GM21528 (cell line): ENCODE measurements around the gene PRR30.

Source experiments
- ATAC-seq: cut with Tn5 transposase; IDR thresholded peaks from one replicate; pipeline ENCODE4 v1.9.1; 2021; ENCODE audit warnings: mild to moderate bottlenecking, moderate library complexity; ENCODE audit not compliant: unreplicated experiment, low FRiP score

The PRR30 gene

DNA sequence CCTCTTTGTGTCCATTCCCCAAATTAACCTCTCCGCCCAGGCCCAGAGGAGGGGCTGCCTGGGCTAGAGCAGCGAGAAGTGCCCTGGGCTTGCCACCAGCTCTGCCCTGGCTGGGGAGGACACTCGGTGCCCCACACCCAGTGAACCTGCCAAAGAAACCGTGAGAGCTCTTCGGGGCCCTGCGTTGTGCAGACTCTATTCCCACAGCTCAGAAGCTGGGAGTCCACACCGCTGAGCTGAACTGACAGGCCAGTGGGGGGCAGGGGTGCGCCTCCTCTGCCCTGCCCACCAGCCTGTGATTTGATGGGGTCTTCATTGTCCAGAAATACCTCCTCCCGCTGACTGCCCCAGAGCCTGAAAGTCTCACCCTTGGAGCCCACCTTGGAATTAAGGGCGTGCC lies 39.2 kb downstream of the PRR30 start:
- ATAC-seq: no peak

DNA sequence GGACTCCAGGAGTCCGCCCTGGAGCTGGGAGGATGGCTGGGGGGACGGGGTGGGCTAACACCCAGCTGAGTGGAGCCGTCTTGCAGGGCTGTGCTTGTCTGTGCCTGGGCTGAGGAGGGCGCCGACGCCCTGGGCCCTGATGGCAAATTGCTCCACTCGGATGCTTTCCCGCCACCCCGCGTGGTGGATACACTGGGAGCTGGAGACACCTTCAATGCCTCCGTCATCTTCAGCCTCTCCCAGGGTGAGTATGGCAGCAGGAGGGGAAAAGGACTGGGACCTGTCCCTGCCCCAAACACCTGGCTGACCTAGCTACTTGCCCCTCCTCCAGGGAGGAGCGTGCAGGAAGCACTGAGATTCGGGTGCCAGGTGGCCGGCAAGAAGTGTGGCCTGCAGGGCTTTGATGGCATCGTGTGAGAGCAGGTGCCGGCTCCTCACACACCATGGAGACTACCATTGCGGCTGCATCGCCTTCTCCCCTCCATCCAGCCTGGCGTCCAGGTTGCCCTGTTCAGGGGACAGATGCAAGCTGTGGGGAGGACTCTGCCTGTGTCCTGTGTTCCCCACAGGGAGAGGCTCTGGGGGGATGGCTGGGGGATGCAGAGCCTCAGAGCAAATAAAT lies 39.8 kb downstream of the PRR30 start:
- no peak for ATAC-seq

DNA sequence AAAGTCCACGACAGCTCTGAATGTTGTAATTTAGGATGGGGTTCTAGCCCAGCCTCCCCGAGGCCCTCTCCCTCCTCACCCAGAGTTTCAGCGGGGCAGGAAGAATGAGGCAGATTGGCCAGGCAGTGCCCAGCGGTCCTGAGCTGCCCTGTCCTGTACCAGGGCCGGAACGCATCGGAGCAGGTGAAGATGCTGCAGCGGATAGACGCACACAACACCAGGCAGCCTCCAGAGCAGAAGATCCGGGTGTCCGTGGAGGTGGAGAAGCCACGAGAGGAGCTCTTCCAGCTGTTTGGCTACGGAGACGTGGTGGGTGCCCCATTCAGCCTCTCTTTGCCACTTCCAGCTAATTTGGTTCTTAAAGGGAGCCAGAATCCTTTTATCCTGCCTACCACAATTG lies 41.9 kb downstream of the PRR30 start:
- no peak for ATAC-seq

DNA sequence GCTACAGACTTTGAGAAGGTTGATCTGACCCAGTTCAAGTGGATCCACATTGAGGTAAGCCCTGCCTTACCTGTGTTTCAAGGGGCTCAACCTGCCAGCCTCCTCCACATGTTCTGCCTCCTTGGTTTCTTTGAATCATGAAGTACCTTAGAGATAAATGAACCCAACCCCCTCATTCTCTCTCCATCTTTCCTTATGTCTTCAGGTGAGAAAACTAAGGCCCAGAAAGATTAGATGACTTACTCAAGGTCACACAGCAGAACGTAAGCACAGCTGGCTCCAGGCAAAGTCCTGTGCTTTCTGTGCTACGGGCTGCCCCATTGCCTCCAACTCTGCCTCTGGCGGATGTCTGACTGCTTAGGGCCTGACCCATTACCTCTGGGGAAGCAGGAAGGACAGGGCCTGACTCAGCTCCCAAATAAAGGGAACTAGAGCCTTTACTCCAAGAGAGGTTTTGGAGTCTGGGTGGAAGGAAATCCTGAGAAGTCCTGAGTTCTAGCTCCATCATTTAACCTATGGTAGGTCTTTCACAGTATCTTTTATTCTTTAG lies 42.4 kb downstream of the PRR30 start:
- ATAC-seq: no peak

DNA sequence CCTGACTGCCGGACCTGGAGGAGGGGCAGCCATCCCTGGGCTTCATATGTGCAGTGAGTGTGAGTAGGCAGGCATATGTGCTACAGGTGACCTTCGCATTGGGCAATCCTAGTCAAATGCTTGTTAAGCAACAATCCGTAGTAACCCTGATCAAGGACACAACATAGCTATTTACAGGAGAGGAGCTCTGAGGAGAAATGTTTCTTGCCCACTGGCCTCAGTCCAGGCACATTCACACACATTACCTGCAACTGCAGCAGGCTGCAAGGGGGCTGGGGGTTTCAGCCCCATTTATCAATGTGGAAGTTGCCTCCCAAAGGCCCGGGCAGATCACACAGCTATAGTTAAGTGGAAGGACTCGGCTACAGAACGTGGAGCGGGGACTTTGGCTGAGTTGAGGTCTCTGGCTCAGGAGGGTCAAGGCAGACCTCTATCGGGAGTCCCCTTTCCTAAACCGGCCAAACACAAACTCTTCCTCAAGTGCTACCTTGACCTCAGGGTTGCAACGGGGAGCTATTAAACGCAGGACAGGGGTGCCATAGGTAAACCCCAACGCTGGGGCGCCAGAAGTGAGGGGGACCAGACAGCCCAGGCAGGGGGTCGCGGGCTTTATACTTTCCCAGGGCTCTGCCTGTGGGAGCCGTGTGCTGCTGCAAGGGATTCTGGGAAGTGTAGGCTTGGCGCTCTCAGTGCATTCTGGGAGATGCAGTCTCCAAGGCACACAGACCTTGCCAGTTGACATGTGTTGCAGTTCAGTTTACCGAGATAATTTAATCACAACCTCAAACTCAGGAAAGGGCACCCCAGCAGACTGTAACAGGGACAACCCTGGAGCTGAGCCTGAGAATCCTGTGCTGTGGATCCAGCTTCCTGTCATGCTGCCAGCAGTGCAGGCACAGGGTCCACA lies 43.2 kb downstream of the PRR30 start:
- ATAC-seq: no peak

DNA sequence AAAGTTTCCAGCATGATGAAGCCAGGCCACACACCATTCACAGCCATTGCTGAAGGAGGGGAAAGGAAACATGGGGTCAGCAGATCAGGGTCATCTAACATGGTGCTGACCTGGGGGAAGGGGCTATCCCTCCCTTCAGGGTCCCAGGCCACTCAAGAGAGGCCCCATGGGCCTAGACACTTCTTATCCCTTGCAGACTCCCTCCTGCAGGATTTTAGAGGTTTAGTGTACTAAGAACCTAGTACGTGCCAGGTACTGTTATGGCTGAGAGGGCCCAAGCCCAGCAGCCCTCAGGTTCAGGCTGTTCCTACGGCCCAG lies 43.8 kb downstream of the PRR30 start:
- no peak for ATAC-seq

DNA sequence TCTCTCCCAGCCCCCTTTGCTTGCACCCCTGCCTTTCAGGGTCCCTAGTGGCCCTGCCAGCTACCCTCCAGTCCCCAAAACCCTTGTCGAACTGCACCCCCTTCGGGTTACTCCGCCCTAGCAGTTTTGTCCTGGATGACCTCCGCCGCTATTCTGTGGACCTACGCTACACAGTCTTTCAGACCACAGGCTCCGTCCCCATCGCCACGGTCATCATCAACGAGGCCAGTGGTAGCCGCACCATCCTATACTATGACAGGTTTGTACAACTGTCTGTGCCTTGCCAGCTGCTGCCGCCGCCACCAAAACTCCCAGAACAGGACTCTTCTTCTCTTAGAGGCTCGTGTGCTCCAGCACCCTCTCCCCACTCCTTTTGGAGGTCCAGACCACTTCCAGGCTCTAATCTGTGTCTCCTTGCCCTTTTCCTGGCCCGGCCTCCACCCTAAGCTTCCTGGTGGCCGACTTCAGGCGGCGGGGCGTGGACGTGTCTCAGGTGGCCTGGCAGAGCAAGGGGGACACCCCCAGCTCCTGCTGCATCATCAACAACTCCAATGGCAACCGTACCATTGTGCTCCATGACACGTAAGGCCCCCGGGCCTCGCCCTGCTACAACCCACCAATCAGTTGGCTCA lies 44.7 kb downstream of the PRR30 start:
- no peak for ATAC-seq

DNA sequence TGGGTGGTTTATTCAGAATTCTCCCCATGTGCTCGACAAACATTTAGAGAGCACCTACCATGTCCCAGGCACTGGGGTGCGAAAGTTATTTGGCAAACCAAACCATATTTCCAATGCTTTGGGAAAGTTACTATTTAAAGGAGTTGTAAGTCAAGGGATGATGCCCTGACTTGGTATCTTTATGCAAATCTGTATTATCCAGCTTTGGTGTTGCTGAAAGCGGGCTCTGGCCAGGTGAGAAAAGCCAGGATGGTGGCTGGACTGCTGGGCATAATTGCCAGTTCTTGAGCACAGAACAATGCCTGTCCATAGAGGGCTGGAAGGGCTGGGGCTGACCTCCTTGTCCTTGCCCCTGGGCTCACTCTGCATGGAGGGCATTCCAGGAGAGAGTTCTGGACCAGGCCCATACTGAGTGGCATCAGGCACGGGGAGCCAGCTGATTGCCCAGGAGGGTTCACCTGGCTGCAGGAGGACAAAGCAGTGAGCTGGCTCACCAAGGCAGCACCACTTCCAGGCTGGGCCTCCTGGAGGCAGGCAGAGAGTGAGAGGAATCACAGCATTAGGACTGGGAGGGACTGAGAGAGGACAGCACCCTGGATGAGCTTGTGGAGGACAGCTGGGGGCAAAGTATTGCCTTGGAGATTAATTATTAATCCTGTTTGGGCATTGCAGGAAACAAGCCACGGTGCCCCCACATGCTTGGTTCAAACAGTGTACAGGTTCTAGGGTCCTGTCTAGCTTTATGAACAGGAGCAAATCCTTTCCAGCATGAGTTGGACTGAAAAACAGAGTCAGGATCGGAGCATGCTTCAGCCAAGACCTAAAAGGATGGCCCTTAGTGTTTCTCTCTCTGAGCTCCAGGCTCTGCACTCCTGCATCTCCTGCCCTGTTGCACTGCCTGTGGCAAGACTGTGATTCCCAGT lies 45.5 kb downstream of the PRR30 start:
- no peak for ATAC-seq

DNA sequence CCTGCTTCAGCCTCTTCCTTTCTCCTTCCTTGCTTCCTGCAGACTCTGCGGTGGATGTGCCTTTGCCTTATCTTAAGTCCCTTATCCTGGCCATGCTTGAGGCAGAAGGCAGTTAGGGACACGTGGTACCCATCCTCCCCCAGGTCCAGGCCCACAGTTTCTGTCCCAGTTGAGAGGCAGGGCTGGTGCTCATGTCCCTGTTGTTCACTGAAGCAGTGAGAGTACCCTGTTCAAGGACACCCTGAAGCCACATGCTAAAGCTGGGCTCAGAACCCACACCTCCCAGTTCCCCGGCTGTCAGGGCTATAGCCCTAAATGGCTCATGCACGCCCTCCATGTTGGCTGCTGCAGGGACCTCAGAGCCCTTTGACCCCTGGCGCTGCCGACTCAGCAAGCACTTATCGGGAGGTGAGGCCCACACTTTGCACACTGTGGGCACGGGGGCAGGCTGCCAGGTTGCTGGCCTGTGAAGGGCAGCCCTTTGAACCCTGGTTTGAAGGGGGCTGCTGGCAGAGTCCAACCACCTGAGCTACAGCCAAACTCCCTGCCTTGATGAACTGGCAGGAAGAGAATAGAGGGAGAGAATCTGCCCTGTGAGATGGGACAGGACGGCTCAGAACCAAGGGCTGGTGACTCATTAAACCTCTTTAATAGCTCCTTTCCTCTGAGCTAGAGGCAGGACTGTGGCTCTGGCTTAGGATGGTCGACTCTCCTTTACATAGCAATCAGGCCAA lies 46.3 kb downstream of the PRR30 start:
- ATAC-seq: no peak

DNA sequence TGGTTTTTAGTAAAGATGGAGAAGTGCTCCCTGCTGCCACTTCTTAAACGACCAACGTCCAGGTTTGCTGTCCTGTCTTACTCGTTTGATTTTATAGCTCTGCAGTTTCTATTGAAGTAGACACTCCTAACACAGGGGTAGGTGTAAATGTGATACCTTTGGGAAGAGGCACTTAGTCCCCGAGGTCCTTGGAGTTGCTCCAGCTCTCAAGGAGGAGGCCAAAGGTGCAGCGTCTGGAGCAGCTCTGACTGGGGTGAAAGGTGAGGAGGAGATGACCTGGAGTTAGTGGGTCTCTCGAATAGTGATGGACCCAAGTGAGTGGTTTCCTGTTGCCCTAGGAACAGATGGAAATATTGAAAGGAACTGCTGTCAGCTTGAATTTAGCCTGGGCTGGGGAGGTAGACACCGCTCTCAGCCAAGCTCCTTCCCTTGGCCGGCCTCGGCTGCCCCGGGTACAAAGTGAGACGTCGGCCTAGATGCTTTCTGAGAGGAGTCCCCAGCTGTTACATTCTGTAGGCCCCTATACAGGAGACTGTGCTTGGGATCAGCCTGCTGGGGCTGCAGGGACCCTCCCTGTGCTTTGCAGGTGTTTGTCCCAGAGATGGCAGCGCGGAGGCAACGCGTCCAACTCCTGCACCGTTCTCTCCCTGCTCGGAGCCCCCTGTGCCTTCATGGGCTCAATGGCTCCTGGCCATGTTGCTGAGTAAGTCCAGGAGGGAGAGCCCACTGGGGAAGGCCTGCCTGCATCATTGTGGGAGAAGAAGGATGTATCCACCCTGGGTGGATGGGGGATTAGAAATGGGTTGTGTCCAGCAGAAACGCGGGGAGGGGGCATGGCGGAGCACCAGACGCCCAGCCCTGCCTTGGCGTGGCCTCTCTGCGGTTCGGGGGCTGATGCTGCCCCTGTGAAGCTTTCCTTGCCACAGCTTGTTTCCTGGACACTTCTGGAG lies 47.2 kb downstream of the PRR30 start:
- no peak for ATAC-seq

DNA sequence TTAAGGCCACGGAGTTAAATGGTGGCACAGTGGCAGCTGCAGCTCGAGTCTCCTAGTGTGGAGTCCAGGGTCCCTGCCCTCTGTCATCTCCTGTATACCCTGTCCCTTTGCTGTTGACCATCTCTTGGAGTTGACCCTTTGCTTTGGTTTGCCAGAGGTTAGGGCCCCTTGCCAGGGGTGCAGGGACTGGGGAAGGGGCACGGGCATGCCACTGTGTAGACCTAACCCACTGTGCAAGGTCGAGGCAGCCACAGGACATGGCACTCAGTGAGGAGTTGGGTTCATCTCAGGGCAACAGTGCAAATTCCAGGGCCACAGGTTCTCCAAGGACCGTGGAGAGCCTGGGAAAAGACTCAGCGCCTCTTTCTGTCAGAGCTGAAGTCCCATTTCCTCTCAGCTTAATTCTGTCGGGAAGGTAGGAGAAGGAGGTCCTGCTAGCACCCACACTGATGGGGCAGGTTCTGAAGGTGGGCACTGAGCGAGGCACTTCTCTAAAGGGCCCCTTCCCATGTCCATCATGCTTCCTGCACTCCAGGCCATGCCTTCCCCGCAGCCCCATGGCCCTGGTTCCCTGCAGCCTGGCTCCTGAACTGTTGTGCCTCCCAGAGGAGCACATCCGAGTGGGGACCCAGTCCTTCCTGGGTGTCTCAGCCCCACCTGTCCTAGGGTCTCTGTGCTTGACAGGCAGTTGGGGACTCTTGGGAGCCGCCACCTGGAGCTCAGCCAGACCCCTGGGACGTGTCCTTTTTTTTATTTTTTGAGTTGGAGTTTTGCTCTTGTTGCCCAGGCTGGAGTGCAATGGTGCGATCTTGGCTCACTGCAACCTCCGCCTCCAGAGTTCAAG lies 49.9 kb downstream of the PRR30 start:
- ATAC-seq: no peak

DNA sequence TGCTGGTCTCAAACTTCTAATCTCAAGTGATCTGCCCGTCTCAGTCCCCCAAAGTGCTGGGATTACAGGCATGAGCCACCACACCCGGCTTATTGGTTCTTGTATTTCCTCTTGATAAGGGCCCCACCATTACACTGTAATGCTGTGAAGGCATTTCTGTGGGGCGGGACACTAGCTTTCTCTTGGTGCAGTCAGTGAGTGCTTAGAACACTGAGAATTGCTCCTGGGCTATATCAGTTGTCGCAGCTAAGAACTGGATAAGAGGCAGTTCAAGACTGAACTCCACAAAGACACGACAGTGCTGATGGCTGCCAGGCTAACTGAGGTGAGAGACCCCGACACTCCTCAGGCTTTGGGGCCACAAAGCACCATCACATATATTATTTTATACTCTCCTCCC lies 50.6 kb downstream of the PRR30 start:
- ATAC-seq: no peak

DNA sequence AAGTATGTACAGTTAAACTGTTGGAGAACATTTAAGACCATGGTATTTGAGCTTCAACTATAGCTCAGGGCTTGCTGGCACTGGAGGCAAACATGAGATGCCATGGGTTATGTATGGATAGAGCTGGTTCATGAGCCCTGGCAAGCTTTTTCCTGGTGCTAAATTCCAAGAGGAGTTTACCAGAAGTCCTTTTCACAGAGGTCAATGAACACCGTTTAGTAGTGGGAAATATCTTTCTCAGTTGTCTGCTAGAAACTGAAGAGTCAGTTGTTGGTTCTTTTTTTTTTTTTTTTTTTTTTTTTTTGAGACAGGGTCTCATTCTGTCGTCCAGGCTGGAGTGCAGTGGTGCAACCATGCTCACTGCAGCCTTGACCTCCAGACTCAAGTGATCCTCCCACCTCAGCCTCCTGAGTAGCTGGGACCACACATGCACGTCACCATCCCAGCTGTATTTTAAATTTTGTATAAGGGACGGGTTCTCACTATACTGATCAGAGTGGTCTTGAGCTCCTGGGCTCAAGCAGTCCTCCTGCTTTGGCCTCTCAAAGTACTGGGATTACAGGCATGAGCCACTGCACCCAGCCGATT lies 51.3 kb downstream of the PRR30 start:
- ATAC-seq: no peak
